ENCODE measurements around the gene CHRFAM7A.
"Not testable (repeated sequence)": the region's sequence is repeated elsewhere in the genome, so short reads cannot be mapped to it uniquely, and the experiment has no call there.

CHRFAM7A gene

GRCh38 chr15:30310575-30310974 lies 82.8 kb downstream of the CHRFAM7A start:
- DNase-seq: not testable (repeated sequence)

All from inflammatory macrophage treated with lipopolysaccharide for 1 hour (primary cell).